GM10266 (cell line): ENCODE results near the gene MYZAP.

ENCODE experiments used
- DNase-seq: peaks from one replicate; pipeline ENCODE4 v3.0.0; 2012; ENCODE audit errors: extremely low spot score
- TF ChIP-seq, protein P1 (sequence below): IDR thresholded peaks from 2 replicates; pipeline ENCODE4 v1.5.1; 2012; ENCODE audit warnings: mild to moderate bottlenecking, low read depth; ENCODE audit not compliant: control insufficient read depth, insufficient read depth; ENCODE audit errors: missing control alignments

The MYZAP gene

DNA sequence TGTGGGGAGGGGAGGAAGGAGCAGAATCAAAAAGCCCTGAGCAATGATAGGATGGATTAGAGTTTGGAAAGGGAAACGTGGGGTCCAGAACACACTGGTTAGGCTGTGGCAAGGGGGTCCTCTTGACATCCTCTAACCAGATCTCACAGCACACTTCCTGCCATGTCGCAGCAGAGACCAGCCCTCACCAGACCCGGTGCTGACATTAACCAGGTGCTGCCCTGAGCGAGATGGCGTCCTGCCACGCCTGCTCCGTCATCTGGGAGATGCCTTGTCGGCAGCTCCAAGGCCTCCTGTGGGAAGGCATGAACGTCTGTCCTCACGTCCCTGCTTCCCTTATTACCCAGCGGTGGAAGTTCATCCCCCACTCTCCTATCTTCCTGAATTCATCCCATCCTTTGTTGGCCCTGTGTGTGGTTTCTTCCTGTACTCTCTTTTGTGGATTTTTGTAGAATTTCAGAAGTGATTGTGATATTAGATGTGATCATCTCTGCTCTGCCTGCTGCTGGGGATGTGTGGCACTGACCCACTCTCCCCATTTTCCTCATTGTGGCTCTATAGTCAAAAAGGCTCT is 29.4 kb upstream of the MYZAP start:
- DNase-seq, result no peak
- TF ChIP-seq, protein P1, sequence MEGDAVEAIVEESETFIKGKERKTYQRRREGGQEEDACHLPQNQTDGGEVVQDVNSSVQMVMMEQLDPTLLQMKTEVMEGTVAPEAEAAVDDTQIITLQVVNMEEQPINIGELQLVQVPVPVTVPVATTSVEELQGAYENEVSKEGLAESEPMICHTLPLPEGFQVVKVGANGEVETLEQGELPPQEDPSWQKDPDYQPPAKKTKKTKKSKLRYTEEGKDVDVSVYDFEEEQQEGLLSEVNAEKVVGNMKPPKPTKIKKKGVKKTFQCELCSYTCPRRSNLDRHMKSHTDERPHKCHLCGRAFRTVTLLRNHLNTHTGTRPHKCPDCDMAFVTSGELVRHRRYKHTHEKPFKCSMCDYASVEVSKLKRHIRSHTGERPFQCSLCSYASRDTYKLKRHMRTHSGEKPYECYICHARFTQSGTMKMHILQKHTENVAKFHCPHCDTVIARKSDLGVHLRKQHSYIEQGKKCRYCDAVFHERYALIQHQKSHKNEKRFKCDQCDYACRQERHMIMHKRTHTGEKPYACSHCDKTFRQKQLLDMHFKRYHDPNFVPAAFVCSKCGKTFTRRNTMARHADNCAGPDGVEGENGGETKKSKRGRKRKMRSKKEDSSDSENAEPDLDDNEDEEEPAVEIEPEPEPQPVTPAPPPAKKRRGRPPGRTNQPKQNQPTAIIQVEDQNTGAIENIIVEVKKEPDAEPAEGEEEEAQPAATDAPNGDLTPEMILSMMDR, result no peak

DNA sequence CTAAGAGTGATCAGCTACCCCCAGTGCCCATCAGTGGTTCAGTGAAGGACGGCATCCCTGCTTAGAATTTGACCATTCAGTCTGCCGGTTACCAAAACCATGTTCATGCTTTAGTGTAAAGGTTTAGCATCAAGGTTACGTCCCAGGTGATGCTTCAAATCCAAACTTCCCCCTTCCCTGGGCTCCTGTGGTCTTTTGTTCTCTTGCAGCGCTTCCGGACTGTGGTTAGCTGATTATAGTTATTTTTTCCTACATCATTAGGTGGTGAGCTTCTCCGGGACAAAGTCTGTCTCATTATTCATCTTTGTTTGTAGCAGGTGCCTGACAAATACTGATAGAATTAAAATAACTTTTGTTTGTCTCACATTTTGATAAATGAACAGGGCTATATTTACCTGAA is 28.3 kb upstream of the MYZAP start:
- DNase-seq, result no peak
- TF ChIP-seq, protein P1, result no peak

DNA sequence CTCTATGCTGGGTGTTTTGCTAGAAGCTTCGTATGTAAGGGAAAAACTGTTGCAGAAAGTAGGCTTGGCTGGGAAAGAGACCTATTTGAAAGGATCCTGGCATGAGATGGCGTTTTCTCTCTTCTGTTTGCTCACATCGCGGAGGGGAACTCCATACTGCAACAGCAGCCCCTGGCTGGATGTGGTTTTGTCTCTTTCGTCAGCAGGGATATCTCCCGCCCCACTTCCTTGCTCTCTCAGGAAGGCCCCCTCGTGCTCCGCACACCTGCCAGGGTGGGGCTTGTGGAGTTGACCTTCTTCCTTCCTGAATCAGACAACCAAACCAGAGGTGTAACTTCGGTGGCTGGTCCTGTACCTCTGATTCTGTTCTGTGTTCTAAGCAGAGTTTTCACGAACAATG is 26.4 kb upstream of the MYZAP start:
- DNase-seq, result no peak
- TF ChIP-seq, protein P1, result no peak

DNA sequence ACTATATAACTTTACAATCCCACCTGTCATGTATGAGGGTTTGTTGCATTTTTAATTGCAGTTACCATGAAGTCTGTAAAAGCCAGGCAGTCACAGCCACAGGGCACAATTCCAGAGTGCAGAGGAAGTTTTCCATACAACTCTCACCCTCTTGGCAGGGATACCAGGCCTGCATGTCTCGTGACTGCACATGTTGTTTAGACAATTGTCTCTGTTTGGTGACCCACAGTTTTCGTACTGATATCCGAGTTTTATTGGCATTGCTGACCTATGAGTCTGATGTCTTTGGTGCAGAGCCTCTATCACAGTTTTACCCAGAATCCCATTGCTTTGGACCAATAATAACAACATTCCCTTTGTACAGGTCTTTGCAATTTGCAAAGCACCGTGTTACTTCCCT is 24.9 kb upstream of the MYZAP start:
- DNase-seq, result no peak
- TF ChIP-seq, protein P1, result no peak

DNA sequence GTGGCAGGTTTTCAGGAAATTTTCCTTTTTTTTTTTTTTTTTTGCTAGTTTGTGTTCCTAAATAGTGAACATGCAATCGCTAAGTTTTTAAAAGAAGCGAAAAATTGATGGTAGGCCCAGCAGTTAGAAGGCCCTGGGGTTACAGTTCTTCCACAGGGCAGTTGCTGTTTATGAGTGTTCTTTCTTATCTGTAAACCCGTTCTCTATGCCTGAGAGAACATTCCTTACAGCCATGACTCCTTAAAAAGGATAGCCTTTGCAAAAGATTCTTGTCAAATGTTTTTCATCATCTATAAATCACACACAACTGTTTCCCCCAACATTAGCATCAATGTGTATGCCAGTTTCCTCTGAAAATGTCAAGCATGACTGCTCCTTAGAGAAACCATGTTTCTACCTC is 23.8 kb upstream of the MYZAP start:
- TF ChIP-seq, protein P1, result no peak
- no peak for DNase-seq

DNA sequence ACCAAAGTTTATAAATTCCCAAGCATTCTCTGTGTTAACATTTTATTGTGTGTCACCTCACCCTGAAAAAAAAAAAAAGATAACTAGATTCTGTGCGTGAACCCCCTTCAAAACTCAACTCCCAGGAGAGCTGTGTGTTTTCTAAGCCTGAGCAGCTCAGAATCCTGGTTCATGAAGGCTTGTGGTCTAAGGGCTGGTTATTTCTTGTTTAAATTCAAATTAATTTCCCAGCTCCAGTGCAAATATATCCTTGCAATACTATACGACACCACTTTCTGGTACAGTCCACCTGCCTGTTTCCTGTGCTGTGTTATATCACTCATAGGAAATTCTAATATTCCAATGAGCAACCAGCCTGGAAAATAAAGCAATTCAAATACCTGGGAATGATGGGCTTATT is 23.4 kb upstream of the MYZAP start:
- no peak for DNase-seq
- TF ChIP-seq, protein P1, result no peak

DNA sequence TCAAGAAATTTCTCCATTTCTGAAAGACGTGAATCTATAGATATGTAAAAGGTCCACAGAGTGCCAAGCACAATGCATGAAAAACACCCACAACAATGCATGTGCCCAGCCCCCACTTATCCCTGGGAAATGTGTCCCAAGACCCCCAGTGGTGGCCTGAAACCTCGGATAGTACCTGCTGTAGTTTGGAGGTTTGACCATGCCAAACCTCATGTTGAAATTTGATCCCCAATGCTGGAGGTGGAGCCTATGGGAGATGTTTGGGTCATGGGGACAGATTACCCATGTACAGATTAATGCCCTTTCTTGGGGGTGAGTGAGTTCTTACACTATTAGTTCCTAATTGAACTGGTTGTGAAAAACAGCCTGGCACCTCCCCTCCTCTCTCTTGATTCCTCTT is 21.4 kb upstream of the MYZAP start:
- TF ChIP-seq, protein P1, result no peak
- DNase-seq, result no peak
